Measurements from ENCODE around the gene SLC6A6. TPM values are rescaled to one million over a fixed set of nuclear protein-coding genes. Genes with fewer than 3 reads are reported as not detected.

SLC6A6 gene
- total and polyA plus RNA-seq, 2 experiments from 2014 or later: 30.7 to 58.9 TPM

DNA sequence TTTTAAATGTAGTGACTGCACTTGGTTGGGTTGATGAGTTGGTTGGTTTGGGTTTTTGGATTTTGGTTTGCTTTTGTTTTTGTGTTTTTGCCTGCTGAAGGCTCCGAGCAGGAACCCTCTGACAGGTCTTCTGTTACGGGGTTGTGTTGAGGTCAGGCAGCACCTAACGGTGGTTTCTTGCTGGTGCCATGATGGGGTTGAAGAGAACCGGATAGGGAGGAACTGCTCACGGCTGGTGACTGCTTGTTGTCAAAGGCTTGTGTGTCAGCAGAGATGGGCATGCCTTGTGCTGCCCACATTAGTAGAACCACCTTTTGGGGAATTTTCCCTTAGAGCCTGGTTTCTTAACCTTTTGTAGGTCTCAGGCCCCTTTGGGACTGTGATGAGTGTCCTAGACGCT, 42.0 kb downstream of the SLC6A6 start:
- Histone ChIP-seq H3K27me3 (no peaks in the 10 kb centered on the region), H3K79me2 (peaks cover 39% of the 10 kb centered on the region), H3K4me3 (no peak overlapping the region), H3K36me3 (replicated peaks; ENCODE audit: insufficient read depth, low read depth) (peaks cover 3% of the 10 kb centered on the region), H2AFZ (no peak overlapping the region), H3K9me3 (ENCODE audit: low read depth) (no peaks in the 10 kb centered on the region), H3K4me1 (ENCODE audit: insufficient read depth) (peaks cover 15% of the 10 kb centered on the region), H3K4me2 (no peak overlapping the region), H3K27ac (no peak overlapping the region), H4K20me1 (ENCODE audit: insufficient read depth, poor library complexity, severe bottlenecking) (peaks cover 22% of the 10 kb centered on the region), H3K9me2 (replicated peaks; ENCODE audit: insufficient read depth) (no peaks in the 10 kb centered on the region)
- 94% methylated on average over 6 of the region's 6 CpGs for WGBS (ENCODE audit: low lambda C conversion rate, missing lambda C conversion rate)
- TF ChIP-seq EZH2phosphoT487 (IDR thresholded peaks at IDR 0.05; ENCODE audit: low read depth, severe bottlenecking, unreplicated experiment): no peak
- TF ChIP-seq, protein P1, sequence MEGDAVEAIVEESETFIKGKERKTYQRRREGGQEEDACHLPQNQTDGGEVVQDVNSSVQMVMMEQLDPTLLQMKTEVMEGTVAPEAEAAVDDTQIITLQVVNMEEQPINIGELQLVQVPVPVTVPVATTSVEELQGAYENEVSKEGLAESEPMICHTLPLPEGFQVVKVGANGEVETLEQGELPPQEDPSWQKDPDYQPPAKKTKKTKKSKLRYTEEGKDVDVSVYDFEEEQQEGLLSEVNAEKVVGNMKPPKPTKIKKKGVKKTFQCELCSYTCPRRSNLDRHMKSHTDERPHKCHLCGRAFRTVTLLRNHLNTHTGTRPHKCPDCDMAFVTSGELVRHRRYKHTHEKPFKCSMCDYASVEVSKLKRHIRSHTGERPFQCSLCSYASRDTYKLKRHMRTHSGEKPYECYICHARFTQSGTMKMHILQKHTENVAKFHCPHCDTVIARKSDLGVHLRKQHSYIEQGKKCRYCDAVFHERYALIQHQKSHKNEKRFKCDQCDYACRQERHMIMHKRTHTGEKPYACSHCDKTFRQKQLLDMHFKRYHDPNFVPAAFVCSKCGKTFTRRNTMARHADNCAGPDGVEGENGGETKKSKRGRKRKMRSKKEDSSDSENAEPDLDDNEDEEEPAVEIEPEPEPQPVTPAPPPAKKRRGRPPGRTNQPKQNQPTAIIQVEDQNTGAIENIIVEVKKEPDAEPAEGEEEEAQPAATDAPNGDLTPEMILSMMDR (IDR thresholded peaks at IDR 0.05; ENCODE audit: poor library complexity): no peak
- TF ChIP-seq EZH2 (IDR thresholded peaks at IDR 0.05; ENCODE audit: borderline replicate concordance): no peak
- DNase-seq (ENCODE audit: low spot score): no peak

DNA sequence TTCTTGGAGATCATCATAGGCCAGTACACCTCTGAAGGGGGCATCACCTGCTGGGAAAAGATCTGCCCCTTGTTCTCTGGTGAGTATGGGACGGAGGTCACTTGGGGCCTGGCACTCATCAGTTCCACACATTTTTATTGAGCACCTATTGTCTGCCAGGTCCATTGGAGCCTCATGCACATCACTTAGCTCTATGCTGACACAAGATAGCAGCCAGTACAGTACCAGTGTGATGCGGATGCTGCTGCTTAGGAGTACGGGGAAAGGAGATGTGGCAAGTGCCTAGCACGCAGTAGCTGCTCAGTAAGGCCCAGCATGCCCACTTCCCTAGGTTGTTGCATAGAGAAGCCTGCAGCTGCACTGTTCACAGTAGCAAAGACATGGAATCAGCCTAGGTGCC, 43.4 kb downstream of the SLC6A6 start:
- Histone ChIP-seq H2AFZ (no peak overlapping the region), H3K9me3 (ENCODE audit: low read depth) (no peaks in the 10 kb centered on the region), H3K4me1 (ENCODE audit: insufficient read depth) (peaks cover under 1% of the 10 kb centered on the region), H3K4me2 (no peak overlapping the region), H4K20me1 (ENCODE audit: insufficient read depth, poor library complexity, severe bottlenecking) (peaks cover 10% of the 10 kb centered on the region), H3K27ac (no peak overlapping the region), H3K79me2 (peaks cover 26% of the 10 kb centered on the region), H3K4me3 (no peak overlapping the region), H3K36me3 (replicated peaks; ENCODE audit: insufficient read depth, low read depth) (peaks cover 3% of the 10 kb centered on the region), H3K27me3 (no peaks in the 10 kb centered on the region), H3K9me2 (replicated peaks; ENCODE audit: insufficient read depth) (no peaks in the 10 kb centered on the region)
- 98% methylated on average over 4 of the region's 4 CpGs for WGBS (ENCODE audit: low lambda C conversion rate, missing lambda C conversion rate)
- TF ChIP-seq EZH2phosphoT487 (IDR thresholded peaks at IDR 0.05; ENCODE audit: low read depth, severe bottlenecking, unreplicated experiment): no peak
- TF ChIP-seq, protein P1 (IDR thresholded peaks at IDR 0.05; ENCODE audit: poor library complexity): no peak
- no peak for TF ChIP-seq EZH2 (IDR thresholded peaks at IDR 0.05; ENCODE audit: borderline replicate concordance)
- no peak for DNase-seq (ENCODE audit: low spot score)

DNA sequence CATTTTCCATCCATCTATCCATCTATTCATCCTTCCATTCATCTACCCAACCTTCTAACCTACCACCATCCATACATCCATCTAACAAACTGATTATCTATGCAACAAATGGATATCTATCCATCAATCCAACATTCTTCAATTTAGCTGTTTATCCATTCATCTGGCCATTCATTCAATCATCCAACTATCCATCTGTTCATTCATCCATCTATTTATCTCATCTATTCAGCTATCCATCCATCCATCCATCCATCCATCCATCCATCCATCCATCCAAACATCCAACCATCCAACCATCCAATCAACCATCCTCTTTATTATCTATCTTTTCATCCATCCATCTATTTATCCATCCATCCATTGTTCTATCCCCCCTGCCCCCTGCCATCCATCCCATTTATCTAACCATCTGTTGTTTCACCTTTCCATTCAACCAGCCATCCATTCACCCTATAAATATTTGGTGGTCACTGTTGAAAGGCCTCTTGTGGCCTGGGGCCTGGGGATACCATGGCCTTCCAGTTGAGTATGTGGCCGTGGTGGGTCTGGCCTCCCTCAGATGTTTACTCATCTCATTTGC, 44.7 kb downstream of the SLC6A6 start:
- Histone ChIP-seq H3K9me3 (ENCODE audit: low read depth) (no peaks in the 10 kb centered on the region), H3K79me2 (peaks cover 13% of the 10 kb centered on the region), H3K4me1 (ENCODE audit: insufficient read depth) (peaks cover 7% of the 10 kb centered on the region), H3K27ac (no peak overlapping the region), H3K4me3 (no peak overlapping the region), H4K20me1 (ENCODE audit: insufficient read depth, poor library complexity, severe bottlenecking) (peaks cover 4% of the 10 kb centered on the region), H3K4me2 (no peak overlapping the region), H2AFZ (no peak overlapping the region), H3K9me2 (replicated peaks; ENCODE audit: insufficient read depth) (no peaks in the 10 kb centered on the region), H3K27me3 (no peaks in the 10 kb centered on the region), H3K36me3 (replicated peaks; ENCODE audit: insufficient read depth, low read depth) (peaks cover 3% of the 10 kb centered on the region)
- DNase-seq (ENCODE audit: low spot score): no peak
- 90% methylated on average over 1 of the region's 1 CpG for WGBS (ENCODE audit: low lambda C conversion rate, missing lambda C conversion rate)
- TF ChIP-seq EZH2phosphoT487 (IDR thresholded peaks at IDR 0.05; ENCODE audit: low read depth, severe bottlenecking, unreplicated experiment) (no peak), EZH2 (IDR thresholded peaks at IDR 0.05; ENCODE audit: borderline replicate concordance) (no peak)
- TF ChIP-seq, protein P1 (IDR thresholded peaks at IDR 0.05; ENCODE audit: poor library complexity): no peak

Measured in hepatocyte (in vitro differentiated cells).